ENCODE measurements around the gene RBFOX2.
"Not testable (repeated sequence)": the region's sequence is repeated elsewhere in the genome, so short reads cannot be mapped to it uniquely, and the experiment has no call there.

The RBFOX2 gene

GRCh38 chr22:36039125-36039524 lies 10.5 kb upstream of the RBFOX2 start:
- FAIRE-seq = no peak

GRCh38 chr22:36037102-36037758 lies 8.6 kb upstream of the RBFOX2 start:
- FAIRE-seq = no peak

GRCh38 chr22:36036167-36036624 lies 7.6 kb upstream of the RBFOX2 start:
- FAIRE-seq = no peak

GRCh38 chr22:36032611-36033010 lies 4.0 kb upstream of the RBFOX2 start:
- no peak for FAIRE-seq

GRCh38 chr22:36029406-36029755 lies 757 bp upstream of the RBFOX2 start:
- no peak for FAIRE-seq

GRCh38 chr22:36027935-36028645 lies 534 bp downstream of the RBFOX2 start:
- no peak for FAIRE-seq

GRCh38 chr22:36027579-36027934 lies 1.1 kb downstream of the RBFOX2 start:
- FAIRE-seq = no peak

GRCh38 chr22:36026741-36027140 lies 1.9 kb downstream of the RBFOX2 start:
- no peak for FAIRE-seq

- FAIRE-seq = no peak
Measured at GRCh38 chr22:36022697-36023096, 5.9 kb downstream of the RBFOX2 start.

- FAIRE-seq = no peak
Measured at GRCh38 chr22:36022162-36022561, 6.5 kb downstream of the RBFOX2 start.

- no peak for FAIRE-seq
Measured at GRCh38 chr22:36021606-36022153, 6.9 kb downstream of the RBFOX2 start.

GRCh38 chr22:36020865-36021264 lies 7.8 kb downstream of the RBFOX2 start:
- not testable (repeated sequence) for FAIRE-seq

- no peak for FAIRE-seq
Measured at GRCh38 chr22:36017651-36018091, 11.0 kb downstream of the RBFOX2 start.

GRCh38 chr22:36016684-36017083 lies 11.9 kb downstream of the RBFOX2 start:
- no peak for FAIRE-seq

GRCh38 chr22:36015811-36016529 lies 12.7 kb downstream of the RBFOX2 start:
- no peak for FAIRE-seq

GRCh38 chr22:36015155-36015810 lies 13.3 kb downstream of the RBFOX2 start:
- FAIRE-seq = no peak

- no peak for FAIRE-seq
Measured at GRCh38 chr22:36014546-36015074, 14.0 kb downstream of the RBFOX2 start.

GRCh38 chr22:36012332-36012731 lies 16.3 kb downstream of the RBFOX2 start:
- no peak for FAIRE-seq

- FAIRE-seq = no peak
Measured at GRCh38 chr22:36010882-36011281, 17.7 kb downstream of the RBFOX2 start.

GRCh38 chr22:36010090-36010489 lies 18.5 kb downstream of the RBFOX2 start:
- FAIRE-seq = no peak

GRCh38 chr22:36009085-36009484 lies 19.5 kb downstream of the RBFOX2 start:
- no peak for FAIRE-seq

- FAIRE-seq = no peak
Measured at GRCh38 chr22:36008565-36008964, 20.1 kb downstream of the RBFOX2 start.

- no peak for FAIRE-seq
Measured at GRCh38 chr22:36008131-36008530, 20.5 kb downstream of the RBFOX2 start.

All from G401.6 (cell line).